ENCODE measurements around the gene DPH7. TPM values are rescaled to one million over a fixed set of nuclear protein-coding genes. Genes with fewer than 3 reads are reported as not detected.
"Not testable (repeated sequence)": the region's sequence is repeated elsewhere in the genome, so short reads cannot be mapped to it uniquely, and the experiment has no call there.

DPH7 gene
- total RNA-seq, 2 donors from 2014 or later = 34.3 to 62.4 TPM

DNA sequence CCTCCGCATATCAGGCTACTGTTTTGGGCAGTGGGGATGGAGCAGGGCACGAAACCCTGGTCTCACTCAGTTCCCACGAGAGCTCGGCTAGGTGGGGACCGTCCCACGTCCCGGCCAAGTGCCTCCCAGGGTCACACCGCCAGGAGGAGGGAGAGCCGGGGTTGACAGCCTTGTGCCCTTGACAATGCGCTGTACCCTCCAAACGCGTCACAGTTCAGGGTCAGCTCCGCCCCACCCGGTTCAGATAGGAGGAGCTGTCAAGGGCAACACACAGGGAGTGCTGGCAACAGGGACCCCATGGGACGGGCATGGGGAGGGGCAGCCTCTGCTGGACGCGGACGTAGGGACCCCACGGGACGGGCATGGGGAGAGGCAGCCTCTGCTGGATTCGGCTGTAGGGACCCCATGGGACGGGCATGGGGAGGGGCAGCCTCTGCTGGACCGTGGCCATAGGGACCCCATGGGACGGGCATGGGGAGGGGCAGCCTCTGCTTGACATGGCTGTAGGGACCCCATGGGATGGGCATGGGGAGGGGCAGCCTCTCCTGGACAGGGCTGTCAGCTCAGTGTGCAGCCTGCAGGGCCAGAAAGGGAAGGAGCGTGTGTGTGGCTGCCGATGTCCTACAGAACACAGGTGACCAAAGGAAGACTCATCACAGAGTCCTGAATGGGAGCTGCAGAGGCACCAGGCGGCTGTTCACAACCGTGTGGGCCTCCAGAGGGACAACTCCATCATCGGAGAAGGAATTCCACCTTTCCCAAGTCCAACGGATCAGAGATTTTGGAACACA, 57.9 kb downstream of the DPH7 start:
- WGBS = 85% methylated on average over 30 of the region's 30 CpGs
- Histone ChIP-seq H3K27ac (no peak overlapping the region), H3K27me3 (replicated peaks; ENCODE audit: insufficient read depth) (no peaks in the 10 kb centered on the region), H3K36me3 (no peaks in the 10 kb centered on the region), H3K4me1 (replicated peaks) (no peaks in the 10 kb centered on the region), H3K4me3 (no peak overlapping the region), H3K9me3 (no peaks in the 10 kb centered on the region)
- DNase-seq (ENCODE audit: low spot score) = no peak
- intact Hi-C loops (cut with DNase I) = loop anchor here (5.0 to 10.0 kb wide), 2 partner anchors 94 to 226 kb away; no protein-coding TSS in a partner anchor
- TF ChIP-seq POLR2A (IDR thresholded peaks at IDR 0.05) (no peak), POLR2AphosphoS5 (IDR thresholded peaks at IDR 0.05) (no peak)
- TF ChIP-seq, protein P1, sequence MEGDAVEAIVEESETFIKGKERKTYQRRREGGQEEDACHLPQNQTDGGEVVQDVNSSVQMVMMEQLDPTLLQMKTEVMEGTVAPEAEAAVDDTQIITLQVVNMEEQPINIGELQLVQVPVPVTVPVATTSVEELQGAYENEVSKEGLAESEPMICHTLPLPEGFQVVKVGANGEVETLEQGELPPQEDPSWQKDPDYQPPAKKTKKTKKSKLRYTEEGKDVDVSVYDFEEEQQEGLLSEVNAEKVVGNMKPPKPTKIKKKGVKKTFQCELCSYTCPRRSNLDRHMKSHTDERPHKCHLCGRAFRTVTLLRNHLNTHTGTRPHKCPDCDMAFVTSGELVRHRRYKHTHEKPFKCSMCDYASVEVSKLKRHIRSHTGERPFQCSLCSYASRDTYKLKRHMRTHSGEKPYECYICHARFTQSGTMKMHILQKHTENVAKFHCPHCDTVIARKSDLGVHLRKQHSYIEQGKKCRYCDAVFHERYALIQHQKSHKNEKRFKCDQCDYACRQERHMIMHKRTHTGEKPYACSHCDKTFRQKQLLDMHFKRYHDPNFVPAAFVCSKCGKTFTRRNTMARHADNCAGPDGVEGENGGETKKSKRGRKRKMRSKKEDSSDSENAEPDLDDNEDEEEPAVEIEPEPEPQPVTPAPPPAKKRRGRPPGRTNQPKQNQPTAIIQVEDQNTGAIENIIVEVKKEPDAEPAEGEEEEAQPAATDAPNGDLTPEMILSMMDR (IDR thresholded peaks at IDR 0.05) = no peak

DNA sequence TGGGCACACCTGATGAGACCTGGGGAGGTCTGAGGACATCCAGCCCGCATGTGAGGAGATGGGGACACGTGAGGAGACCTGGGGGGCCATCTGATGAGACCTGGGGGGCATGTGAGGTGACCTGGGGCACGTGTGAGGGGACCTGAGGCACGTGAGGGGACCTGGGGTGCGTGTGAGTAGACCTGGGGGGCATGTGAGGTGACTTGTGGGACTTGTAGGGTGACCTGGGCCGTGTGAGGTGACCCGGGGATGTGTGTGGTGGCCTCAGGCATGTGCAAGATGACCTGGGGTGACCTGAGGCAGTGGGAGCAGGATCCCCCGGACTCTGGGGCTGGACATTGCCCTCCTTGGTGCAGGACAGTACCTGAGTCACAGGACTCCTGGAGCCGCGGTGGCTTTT, 59.2 kb downstream of the DPH7 start:
- Histone ChIP-seq H3K27me3 (replicated peaks; ENCODE audit: insufficient read depth) (no peaks in the 10 kb centered on the region), H3K9me3 (no peaks in the 10 kb centered on the region), H3K4me1 (replicated peaks) (no peaks in the 10 kb centered on the region), H3K36me3 (no peaks in the 10 kb centered on the region), H3K4me3 (no peak overlapping the region), H3K27ac (no peak overlapping the region)
- 93% methylated on average over 10 of the region's 10 CpGs for WGBS
- intact Hi-C loops (cut with DNase I) = no loop called here
- TF ChIP-seq, protein P1 (IDR thresholded peaks at IDR 0.05) = no peak
- no peak for TF ChIP-seq POLR2A (IDR thresholded peaks at IDR 0.05)
- TF ChIP-seq POLR2AphosphoS5 (IDR thresholded peaks at IDR 0.05) = no peak
- no peak for DNase-seq (ENCODE audit: low spot score)

DNA sequence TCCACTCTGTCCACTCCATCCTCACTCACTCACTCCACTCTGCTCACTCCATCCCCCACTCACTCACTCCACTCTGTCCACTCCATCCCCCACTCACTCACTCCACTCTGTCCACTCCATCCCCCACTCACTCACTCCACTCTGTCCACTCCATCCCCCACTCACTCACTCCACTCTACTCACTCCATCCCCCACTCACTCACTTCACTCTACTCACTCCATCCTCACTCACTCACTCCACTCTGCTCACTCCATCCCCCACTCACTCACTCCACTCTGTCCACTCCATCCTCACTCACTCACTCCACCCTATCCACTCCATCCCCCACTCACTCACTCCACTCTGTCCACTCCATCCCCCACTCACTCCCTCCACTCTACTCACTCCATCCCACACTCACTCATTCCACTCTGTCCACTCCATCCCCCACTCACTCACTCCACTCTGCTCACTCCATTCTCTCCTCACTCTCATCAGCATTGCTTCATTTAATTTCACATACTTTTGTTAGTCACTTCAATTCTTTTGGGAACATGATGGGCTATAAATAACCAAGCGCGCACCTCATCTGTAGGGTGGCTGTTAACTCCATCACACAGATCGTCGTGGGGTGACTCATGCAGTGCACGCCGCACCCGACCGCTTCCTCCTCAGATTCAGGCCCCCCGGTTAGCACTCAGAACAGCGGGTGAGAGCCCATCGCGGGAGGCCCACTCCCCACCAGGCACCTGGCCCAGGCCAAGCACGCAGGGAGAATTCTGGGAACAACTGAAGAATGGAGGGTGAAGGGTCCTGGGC, 59.9 kb downstream of the DPH7 start:
- H3K36me3 ChIP-seq; H3K27me3 ChIP-seq (replicated peaks; ENCODE audit: insufficient read depth); H3K27ac ChIP-seq; DNase-seq (ENCODE audit: low spot score); intact Hi-C loops (cut with DNase I); H3K4me1 ChIP-seq (replicated peaks); H3K4me3 ChIP-seq; H3K9me3 ChIP-seq: not testable (repeated sequence)
- WGBS = 87% methylated on average over 13 of the region's 13 CpGs

DNA sequence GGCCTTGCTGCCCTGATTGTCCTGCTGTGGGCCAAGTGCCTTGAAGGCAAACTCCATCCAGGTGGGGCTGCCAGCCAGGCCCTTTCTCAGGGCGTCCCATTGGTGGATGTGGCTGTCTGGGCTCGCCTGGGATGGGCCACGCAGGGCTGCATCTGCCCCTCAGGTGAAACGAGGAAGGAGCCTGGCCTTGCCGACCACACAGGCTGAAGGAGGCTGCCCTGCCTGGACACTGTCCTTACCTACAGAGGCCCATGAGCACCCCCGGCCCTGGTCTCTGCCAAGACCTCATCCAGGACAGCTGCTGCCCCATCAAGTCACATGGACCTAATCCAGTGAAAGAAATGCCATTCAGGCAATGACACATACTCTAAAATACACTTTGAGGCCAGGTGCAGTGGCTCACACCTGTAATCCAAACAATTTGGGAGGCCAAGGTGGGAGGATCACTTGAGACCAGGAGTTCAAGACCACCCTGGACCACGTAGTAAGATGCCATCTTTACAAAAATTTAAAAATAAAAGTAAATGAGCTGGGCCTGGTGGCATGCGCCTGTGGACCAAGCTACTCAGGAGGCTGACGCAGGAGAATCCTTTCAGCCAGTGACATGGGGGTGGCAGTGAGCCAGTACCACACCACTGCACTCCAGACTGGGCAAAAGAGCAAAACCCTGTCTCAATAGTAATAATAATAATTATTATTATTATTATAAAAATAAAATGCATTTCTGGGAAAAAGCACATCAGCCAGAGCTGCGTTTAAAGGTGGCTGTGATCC, 62.4 kb downstream of the DPH7 start:
- H3K36me3 ChIP-seq = no peaks in the 10 kb centered on the region
- H3K27me3 ChIP-seq (replicated peaks; ENCODE audit: insufficient read depth) = no peaks in the 10 kb centered on the region
- intact Hi-C loops (cut with DNase I) = no loop called here
- no peak for DNase-seq (ENCODE audit: low spot score)
- H3K27ac ChIP-seq = no peak overlapping the region
- no peak overlapping the region for H3K4me3 ChIP-seq
- H3K4me1 ChIP-seq (replicated peaks) = no peaks in the 10 kb centered on the region
- WGBS = 90% methylated on average over 10 of the region's 10 CpGs
- H3K9me3 ChIP-seq = no peaks in the 10 kb centered on the region
- no peak for TF ChIP-seq POLR2AphosphoS5 (IDR thresholded peaks at IDR 0.05)
- TF ChIP-seq, protein P1 (IDR thresholded peaks at IDR 0.05) = no peak
- TF ChIP-seq POLR2A (IDR thresholded peaks at IDR 0.05) = no peak

DNA sequence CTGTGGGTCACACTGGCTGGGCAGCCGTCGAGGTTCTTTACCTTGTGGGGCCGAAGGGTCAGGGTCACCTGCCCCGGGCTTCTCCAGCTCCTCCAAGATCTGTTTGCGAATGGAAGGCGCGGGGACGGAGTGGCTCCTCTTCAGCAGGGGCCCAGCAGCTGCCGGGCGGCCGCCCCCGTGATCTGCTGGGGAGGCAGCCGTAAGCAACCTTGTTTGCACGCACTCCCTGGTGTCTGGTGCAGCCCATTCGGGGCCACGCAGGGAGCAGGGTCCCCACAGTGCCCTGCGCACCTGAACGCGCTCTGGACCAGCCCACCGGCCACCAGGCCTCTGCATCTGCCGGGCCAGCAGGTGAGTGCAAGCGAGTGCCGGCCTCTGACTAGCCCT, 63.4 kb downstream of the DPH7 start:
- 83% methylated on average over 23 of the region's 23 CpGs for WGBS
- Histone ChIP-seq H3K4me3 (no peak overlapping the region), H3K4me1 (replicated peaks) (no peaks in the 10 kb centered on the region), H3K9me3 (no peaks in the 10 kb centered on the region), H3K27me3 (replicated peaks; ENCODE audit: insufficient read depth) (no peaks in the 10 kb centered on the region), H3K36me3 (no peaks in the 10 kb centered on the region), H3K27ac (no peak overlapping the region)
- intact Hi-C loops (cut with DNase I) = no loop called here
- TF ChIP-seq, protein P1 (IDR thresholded peaks at IDR 0.05) = no peak
- TF ChIP-seq POLR2A (IDR thresholded peaks at IDR 0.05) (no peak), POLR2AphosphoS5 (IDR thresholded peaks at IDR 0.05) (no peak)
- DNase-seq (ENCODE audit: low spot score) = no peak
